HG02981 (cell line): ENCODE measurements around the gene TDRD9.

ENCODE experiments used
- ATAC-seq: cut with Tn5 transposase; IDR thresholded peaks from one replicate; pipeline ENCODE4 v1.9.1; 2021; ENCODE audit warnings: mild to moderate bottlenecking, moderate library complexity; ENCODE audit not compliant: unreplicated experiment

The TDRD9 gene

GRCh38 chr14:104090071-104090748 is 162.0 kb downstream of the TDRD9 start:
- ATAC-seq: no peak

- ATAC-seq: no peak
Observed at GRCh38 chr14:104091061-104091926, 163.0 kb downstream of the TDRD9 start.

- ATAC-seq: no peak
Observed at GRCh38 chr14:104091927-104092771, 163.9 kb downstream of the TDRD9 start.

GRCh38 chr14:104092931-104093365 is 164.7 kb downstream of the TDRD9 start:
- no peak for ATAC-seq

GRCh38 chr14:104093366-104094055 is 165.3 kb downstream of the TDRD9 start:
- no peak for ATAC-seq

GRCh38 chr14:104094056-104094708 is 165.9 kb downstream of the TDRD9 start:
- ATAC-seq: no peak

- no peak for ATAC-seq
Observed at GRCh38 chr14:104094709-104095425, 166.6 kb downstream of the TDRD9 start.

- ATAC-seq: no peak
Observed at GRCh38 chr14:104095426-104096310, 167.4 kb downstream of the TDRD9 start.

GRCh38 chr14:104096318-104096717 is 168.1 kb downstream of the TDRD9 start:
- ATAC-seq: no peak

GRCh38 chr14:104096751-104097700 is 168.8 kb downstream of the TDRD9 start:
- no peak for ATAC-seq

- ATAC-seq: no peak
Observed at GRCh38 chr14:104098272-104099095, 170.2 kb downstream of the TDRD9 start.

- ATAC-seq: no peak
Observed at GRCh38 chr14:104099096-104100041, 171.1 kb downstream of the TDRD9 start.

GRCh38 chr14:104100171-104101085 is 172.2 kb downstream of the TDRD9 start:
- no peak for ATAC-seq

- no peak for ATAC-seq
Observed at GRCh38 chr14:104101086-104101621, 172.9 kb downstream of the TDRD9 start.
